ENCODE results near the gene GRAP2. TPM values are rescaled to one million over a fixed set of nuclear protein-coding genes. Genes with fewer than 3 reads are reported as not detected.

Gene GRAP2
- total and polyA plus RNA-seq, 2 of the 4 experiments (the other 2 are of a cell fraction), result not detected

DNA sequence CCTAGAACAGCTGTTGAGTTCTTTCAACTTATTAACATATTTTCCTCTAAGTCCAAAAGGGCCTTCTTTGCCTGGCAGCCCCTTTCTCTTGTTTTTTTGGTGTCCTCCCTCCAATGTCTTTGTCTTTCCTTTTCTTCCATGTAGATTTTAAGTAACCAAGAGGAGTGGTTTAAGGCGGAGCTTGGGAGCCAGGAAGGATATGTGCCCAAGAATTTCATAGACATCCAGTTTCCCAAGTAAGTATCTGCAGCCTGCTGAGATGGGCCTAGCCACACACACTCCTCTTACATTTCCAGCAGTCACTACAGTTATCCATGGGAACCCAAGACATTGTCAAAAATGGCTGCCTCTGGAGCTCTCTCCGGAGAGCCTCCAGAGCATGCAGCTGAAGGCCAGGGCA is 54.8 kb downstream of the GRAP2 start:
- no peak overlapping the region for H2AFZ ChIP-seq (replicated peaks; ENCODE audit: low read length, poor library complexity)

More for the DNA sequence above, 54.8 kb downstream of the GRAP2 start:
- Histone ChIP-seq H3K23ac (ENCODE audit: low read depth, low read length) (no peak overlapping the region), H3K18ac (ENCODE audit: low read depth, low read length) (peak overlapping the region; percentile 34; the same call in 1 of the 2 replicates), H2BK20ac (ENCODE audit: low read depth, low read length) (0 out of 2 replicates have a peak overlapping the region, but pooled peaks have one; percentile 5), H4K91ac (ENCODE audit: insufficient read depth, low read depth, low read length) (no peak overlapping the region), H2BK15ac (ENCODE audit: low read depth, low read length) (peak overlapping the region; percentile 27; the same call in 1 of the 3 replicates), H4K8ac (ENCODE audit: low read depth in 2 of 2, low read length in 2 of 2) (no peak overlapping the region), H3K14ac (replicated peaks; ENCODE audit: low read depth, low read length) (no peak overlapping the region), H3K9me3 (ENCODE audit: control insufficient read depth, insufficient read depth, low read length) (no peaks in the 10 kb centered on the region), H3K4ac (ENCODE audit: low read depth, low read length) (no peak overlapping the region), H3K27me3 (ENCODE audit: control insufficient read depth, insufficient read depth, low read length) (peaks cover 11% of the 10 kb centered on the region), H3K36me3 (ENCODE audit: control insufficient read depth, insufficient read depth, low read length) (no peaks in the 10 kb centered on the region), H4K5ac (ENCODE audit: low read depth, low read length) (no peak overlapping the region), H3K27ac (ENCODE audit: insufficient read depth, low read length) (no peak overlapping the region), H2AK9ac (replicated peaks; ENCODE audit: low read depth, low read length, poor library complexity) (no peak overlapping the region), H3K9ac (ENCODE audit: low read depth, low read length) (no peak overlapping the region), H2AK5ac (ENCODE audit: low read depth, low read length) (no peak overlapping the region; the same call in 1 of the 2 replicates), H3K79me1 (ENCODE audit: low read depth in 1 of 2, low read length in 2 of 2) (no peaks in the 10 kb centered on the region), H2BK120ac (ENCODE audit: low read depth, low read length) (peak overlapping the region; percentile 27), H3K4me2 (ENCODE audit: low read depth, low read length) (no peak overlapping the region), H2BK5ac (ENCODE audit: low read depth, low read length, poor library complexity, severe bottlenecking) (no peak overlapping the region), H3K4me1 (ENCODE audit: control insufficient read depth, insufficient read depth, low read length) (peaks cover 7% of the 10 kb centered on the region), H3K56ac (ENCODE audit: extremely low read depth, insufficient read depth, low read length) (no peak overlapping the region), H3K9me1 (ENCODE audit: insufficient read depth, low read length) (0 out of 2 replicates have a peak, but pooled peaks cover 2% of the 10 kb centered on the region), H4K20me1 (ENCODE audit: insufficient read depth, low read length) (no peaks in the 10 kb centered on the region), H3K4me3 (ENCODE audit: insufficient read depth, low read depth, low read length) (no peak overlapping the region)
- ATAC-seq (ENCODE audit: low read depth), result no peak
- dilution Hi-C loops (cut with HindIII; ENCODE audit: low sequenced_read_pairs, unreplicated experiment) (no loop called here), in situ Hi-C loops (cut with MboI; ENCODE audit: low sequenced_read_pairs) (no loop called here), intact Hi-C loops (cut with micrococcal nuclease) (no loop called here)
- no peak for DNase-seq
- BruUV-seq (replicated peaks), result no TSS peak
- CTCF ChIA-PET, result interaction anchor here (0.7 kb wide), 1 partner anchor 330 kb away, joined by 4 read pairs; no protein-coding TSS in a partner anchor
- TF ChIP-seq POLR2A (IDR thresholded peaks at IDR 0.05; ENCODE audit: low read depth, low read length) (no peak), RCOR1 (IDR thresholded peaks at IDR 0.05; ENCODE audit: insufficient replicate concordance, low read length) (no peak), SMC3 (IDR thresholded peaks at IDR 0.05; ENCODE audit: low read depth, low read length) (no peak), BHLHE40 (IDR thresholded peaks at IDR 0.05; ENCODE audit: low read depth, low read length) (no peak)
- no CpG with 5 or more reads among the region's 2 CpGs for WGBS, 2 experiments (ENCODE audit: extremely low coverage in 2 of 2, insufficient read length in 1 of 2)
- POLR2A ChIA-PET (ENCODE audit: unreplicated experiment), result no interaction called here
